ENCODE data around the gene CD38. TPM values are rescaled to one million over a fixed set of nuclear protein-coding genes. Genes with fewer than 3 reads are reported as not detected.
"Not testable (repeated sequence)": the region's sequence is repeated elsewhere in the genome, so short reads cannot be mapped to it uniquely, and the experiment has no call there.

Gene CD38
- total RNA-seq, 1 donor from 2014 or later, result 87.1 TPM

DNA sequence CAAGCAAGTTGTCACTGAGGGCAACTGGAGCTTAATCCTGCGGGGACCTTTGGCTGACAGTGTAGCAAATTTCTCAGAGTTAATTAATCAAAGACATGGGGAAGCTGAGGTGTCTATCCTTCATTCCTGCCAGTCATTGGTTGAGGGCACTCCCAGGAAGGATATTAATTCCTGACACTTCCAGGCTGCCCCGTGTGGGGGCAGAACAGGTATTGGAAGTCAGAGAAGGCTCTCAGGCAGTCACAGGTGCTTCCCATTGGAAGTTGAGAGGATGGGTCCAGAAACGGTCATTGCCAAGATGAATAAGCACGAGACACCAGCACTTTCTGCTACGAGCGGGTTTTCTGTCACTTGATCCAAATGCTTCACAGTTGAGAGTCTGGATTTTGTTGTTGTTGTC lies 29.1 kb upstream of the CD38 start:
- Mint-ChIP-seq H3K9me3 (peaks cover 28% of the 10 kb centered on the region), H3K36me3 (ENCODE audit: low read depth) (peaks cover 34% of the 10 kb centered on the region), H3K27me3 (ENCODE audit: low read depth) (no peaks in the 10 kb centered on the region), H3K4me1 (ENCODE audit: low read depth) (peaks cover 31% of the 10 kb centered on the region), H3K4me3 (ENCODE audit: low read depth) (no peak overlapping the region), H3K27ac (no peak overlapping the region)
- intact Hi-C loops (cut with micrococcal nuclease), result no loop called here
- no peak for DNase-seq (ENCODE audit: low spot score)

DNA sequence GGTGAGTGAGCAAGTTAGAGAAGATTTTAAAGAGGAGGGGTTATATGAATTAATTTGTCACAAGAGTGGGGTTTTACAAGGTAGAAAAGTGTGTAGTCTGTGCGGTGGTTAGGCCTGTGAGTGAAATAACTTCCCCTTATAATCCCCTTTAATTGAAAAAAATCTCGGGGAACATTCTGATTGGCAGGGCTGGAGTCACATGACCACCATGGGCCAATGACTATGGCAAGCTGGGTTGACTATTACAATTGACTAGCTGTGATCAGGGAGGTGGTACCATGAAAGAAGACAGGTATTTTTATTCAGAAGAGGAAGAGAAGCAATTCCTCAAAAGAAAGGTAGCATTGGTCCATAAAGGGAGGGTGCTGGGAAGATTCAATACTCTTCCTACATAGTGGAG lies 27.0 kb upstream of the CD38 start:
- H3K27ac Mint-ChIP-seq, result no peak overlapping the region

DNA sequence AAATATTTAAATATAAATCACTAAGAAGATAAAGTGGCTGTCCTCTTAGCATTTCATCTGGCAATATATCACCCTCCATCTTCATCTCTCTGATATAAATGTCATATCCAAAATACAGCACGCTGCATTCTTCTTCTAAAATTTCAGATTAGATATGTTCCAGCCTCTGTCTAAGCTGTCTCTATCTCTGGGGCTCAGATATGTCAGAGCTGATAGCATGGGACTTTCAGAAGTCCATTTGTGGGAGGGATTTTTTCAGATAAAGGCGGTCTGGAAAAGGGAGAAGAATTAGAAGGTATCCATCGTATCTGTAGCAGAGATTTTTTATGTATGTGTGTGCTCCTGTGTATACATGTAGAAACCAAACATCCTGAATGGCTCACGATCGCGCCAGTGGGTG lies 25.0 kb upstream of the CD38 start:
- intact Hi-C loops (cut with micrococcal nuclease), result loop anchor here (10.0 kb wide), 1 partner anchor 472 kb away; the partner anchor contains the start of gene TAPT1
- Mint-ChIP-seq H3K27ac (no peak overlapping the region), H3K4me3 (ENCODE audit: low read depth) (no peak overlapping the region), H3K4me1 (ENCODE audit: low read depth) (peaks cover 46% of the 10 kb centered on the region), H3K27me3 (ENCODE audit: low read depth) (no peaks in the 10 kb centered on the region), H3K9me3 (peaks cover 8% of the 10 kb centered on the region), H3K36me3 (ENCODE audit: low read depth) (peaks cover 6% of the 10 kb centered on the region)
- no peak for DNase-seq (ENCODE audit: low spot score)

More for the DNA sequence above, 27.0 kb upstream of the CD38 start:
- no peak overlapping the region for H3K4me3 Mint-ChIP-seq (ENCODE audit: low read depth)
- no peak for DNase-seq (ENCODE audit: low spot score)
- intact Hi-C loops (cut with micrococcal nuclease), result loop anchor here (10.0 kb wide), 1 partner anchor 474 kb away; the partner anchor contains the start of gene TAPT1
- no peaks in the 10 kb centered on the region for H3K27me3 Mint-ChIP-seq (ENCODE audit: low read depth)
- H3K9me3 Mint-ChIP-seq, result peaks cover 14% of the 10 kb centered on the region
- H3K4me1 Mint-ChIP-seq (ENCODE audit: low read depth), result peaks cover 44% of the 10 kb centered on the region
- peaks cover 20% of the 10 kb centered on the region for H3K36me3 Mint-ChIP-seq (ENCODE audit: low read depth)

DNA sequence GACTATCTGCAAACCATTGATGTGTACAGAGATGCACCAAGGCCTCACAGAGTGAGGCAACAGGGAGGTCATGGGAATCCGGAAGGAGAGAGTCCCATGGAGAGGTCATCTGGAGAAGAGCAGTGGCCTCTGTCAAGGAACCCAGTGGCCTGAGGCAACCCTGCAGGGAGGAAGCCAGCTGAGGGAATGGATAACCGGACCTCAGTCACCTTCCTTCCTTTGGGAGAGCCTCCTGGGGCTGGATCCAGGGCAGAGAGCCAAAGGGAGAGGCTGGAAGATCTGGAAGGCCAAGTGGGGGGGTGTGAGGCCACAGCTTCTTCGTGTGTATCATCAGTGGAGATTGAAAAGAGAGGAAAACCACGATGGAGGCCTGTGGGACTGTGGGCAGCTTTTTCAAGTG lies 24.3 kb upstream of the CD38 start:
- intact Hi-C loops (cut with micrococcal nuclease), result loop anchor here (2.0 to 10.0 kb wide), 2 partner anchors 41 to 471 kb away; partner anchors contain the start of gene TAPT1
- no peaks in the 10 kb centered on the region for H3K27me3 Mint-ChIP-seq (ENCODE audit: low read depth)
- peaks cover 42% of the 10 kb centered on the region for H3K4me1 Mint-ChIP-seq (ENCODE audit: low read depth)
- peak overlapping the region; percentile 96 for H3K27ac Mint-ChIP-seq
- peaks cover 11% of the 10 kb centered on the region for H3K9me3 Mint-ChIP-seq
- peaks cover 6% of the 10 kb centered on the region for H3K36me3 Mint-ChIP-seq (ENCODE audit: low read depth)
- peak overlapping the region; percentile 57 for H3K4me3 Mint-ChIP-seq (ENCODE audit: low read depth)
- no peak for DNase-seq (ENCODE audit: low spot score)

DNA sequence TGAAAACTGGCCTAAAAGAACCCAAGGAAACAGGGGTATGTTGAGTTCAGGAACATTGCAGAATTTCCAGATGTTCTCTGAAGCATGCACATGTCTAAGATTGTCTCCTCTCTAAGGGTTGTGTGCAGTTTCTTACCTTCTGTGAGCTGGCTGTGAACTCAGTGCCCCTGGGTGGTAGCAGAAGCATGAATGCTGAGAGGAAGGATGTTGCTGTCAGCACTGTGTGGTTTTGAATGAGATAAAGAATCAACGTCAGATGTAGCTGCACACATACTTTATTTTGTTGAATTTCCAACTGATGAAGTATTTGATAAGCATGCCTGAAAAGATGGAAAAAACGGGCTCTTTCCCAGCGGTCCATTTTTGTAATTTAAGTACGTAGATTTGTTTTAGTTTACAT lies 23.8 kb upstream of the CD38 start:
- Mint-ChIP-seq H3K27me3 (ENCODE audit: low read depth) (no peaks in the 10 kb centered on the region), H3K36me3 (ENCODE audit: low read depth) (peaks cover 6% of the 10 kb centered on the region), H3K9me3 (peaks cover 11% of the 10 kb centered on the region), H3K4me1 (ENCODE audit: low read depth) (peaks cover 42% of the 10 kb centered on the region), H3K27ac (peak overlapping the region; percentile 96), H3K4me3 (ENCODE audit: low read depth) (peak overlapping the region; percentile 57)
- DNase-seq (ENCODE audit: low spot score), result peak; percentile 60
- intact Hi-C loops (cut with micrococcal nuclease), result loop anchor here (2.0 to 10.0 kb wide), 2 partner anchors 40 to 470 kb away; partner anchors contain the start of gene TAPT1

DNA sequence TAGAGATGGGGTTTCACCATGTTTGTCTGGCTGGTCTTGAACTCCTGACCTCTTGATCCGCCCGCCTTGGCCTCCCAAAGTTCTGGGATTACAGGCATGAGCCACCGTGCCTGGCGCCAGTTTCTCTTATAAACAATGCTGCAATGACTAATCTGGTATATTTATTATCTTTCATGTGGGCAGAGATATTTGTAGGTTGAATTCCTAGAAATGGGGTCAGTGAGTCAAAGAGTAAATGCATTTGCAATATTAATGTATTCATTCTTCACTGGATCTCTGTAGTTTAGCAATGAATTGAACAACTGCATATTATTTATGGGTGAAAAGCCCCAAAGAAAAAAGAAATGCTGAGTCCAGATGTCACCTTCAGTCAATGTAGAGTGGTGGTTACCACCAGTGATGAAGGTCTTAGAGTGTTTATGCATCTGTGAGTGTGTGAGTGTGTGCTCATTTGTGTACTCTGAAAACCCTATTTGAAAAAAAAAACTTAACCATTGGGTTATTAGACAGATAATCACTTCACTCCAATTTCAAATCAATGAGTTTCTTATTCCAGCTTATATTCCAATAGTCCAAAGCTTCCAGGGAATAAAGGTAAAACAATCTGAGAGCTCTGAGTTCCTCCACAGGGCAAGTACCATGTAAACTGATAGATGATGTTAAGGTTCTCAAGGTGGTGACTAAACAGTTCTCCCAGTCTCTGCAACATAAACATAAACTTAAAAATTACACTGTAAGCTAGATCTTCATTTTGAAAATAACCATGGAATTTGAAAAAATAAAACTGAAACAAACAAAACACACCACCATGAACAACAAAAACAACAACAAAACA lies 22.6 kb upstream of the CD38 start:
- Mint-ChIP-seq H3K36me3 (ENCODE audit: low read depth) (peaks cover 9% of the 10 kb centered on the region), H3K27me3 (ENCODE audit: low read depth) (no peaks in the 10 kb centered on the region), H3K4me1 (ENCODE audit: low read depth) (peaks cover 50% of the 10 kb centered on the region), H3K9me3 (peaks cover 14% of the 10 kb centered on the region), H3K4me3 (ENCODE audit: low read depth) (peak overlapping the region; percentile 80), H3K27ac (peak overlapping the region; percentile 96)
- intact Hi-C loops (cut with micrococcal nuclease), result loop anchor here (1.0 to 10.0 kb wide), 11 partner anchors 11 to 753 kb away; partner anchors contain the start of genes CPEB2, FAM200B, FBXL5 and TAPT1
- peak; percentile 43 for DNase-seq (ENCODE audit: low spot score)

DNA sequence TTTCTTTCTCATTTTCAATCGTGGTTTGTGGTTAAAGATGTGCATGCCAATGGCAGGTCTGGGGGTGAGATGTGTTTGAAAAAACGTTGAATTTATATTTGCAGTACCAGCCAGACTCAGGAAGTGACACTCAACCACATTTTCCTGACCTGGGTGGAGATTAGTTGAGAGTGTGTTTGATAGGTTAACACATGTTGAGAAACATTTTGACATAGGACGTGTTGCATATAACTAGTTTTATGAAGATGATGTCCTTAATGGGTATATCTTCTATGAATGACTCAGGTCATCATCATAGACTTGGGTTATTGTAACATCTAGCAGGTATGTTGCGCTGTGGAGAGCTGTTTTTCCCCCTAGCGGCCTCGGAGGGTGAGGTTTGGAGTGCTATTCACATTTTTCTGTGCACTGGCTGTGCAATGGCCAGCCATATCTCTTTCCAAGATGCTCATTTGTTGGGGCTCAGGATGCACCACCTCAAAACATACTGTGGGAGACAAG lies 21.7 kb upstream of the CD38 start:
- H3K27me3 Mint-ChIP-seq (ENCODE audit: low read depth), result no peaks in the 10 kb centered on the region
- H3K4me3 Mint-ChIP-seq (ENCODE audit: low read depth), result peak overlapping the region; percentile 80
- H3K4me1 Mint-ChIP-seq (ENCODE audit: low read depth), result peaks cover 54% of the 10 kb centered on the region
- H3K27ac Mint-ChIP-seq, result peak overlapping the region; percentile 96
- peaks cover 7% of the 10 kb centered on the region for H3K9me3 Mint-ChIP-seq
- peaks cover 3% of the 10 kb centered on the region for H3K36me3 Mint-ChIP-seq (ENCODE audit: low read depth)
- intact Hi-C loops (cut with micrococcal nuclease), result loop anchor here (1.0 to 10.0 kb wide), 9 partner anchors 10 to 754 kb away; partner anchors contain the start of genes CPEB2, FAM200B, FBXL5 and TAPT1
- DNase-seq (ENCODE audit: low spot score), result peak; percentile 76

DNA sequence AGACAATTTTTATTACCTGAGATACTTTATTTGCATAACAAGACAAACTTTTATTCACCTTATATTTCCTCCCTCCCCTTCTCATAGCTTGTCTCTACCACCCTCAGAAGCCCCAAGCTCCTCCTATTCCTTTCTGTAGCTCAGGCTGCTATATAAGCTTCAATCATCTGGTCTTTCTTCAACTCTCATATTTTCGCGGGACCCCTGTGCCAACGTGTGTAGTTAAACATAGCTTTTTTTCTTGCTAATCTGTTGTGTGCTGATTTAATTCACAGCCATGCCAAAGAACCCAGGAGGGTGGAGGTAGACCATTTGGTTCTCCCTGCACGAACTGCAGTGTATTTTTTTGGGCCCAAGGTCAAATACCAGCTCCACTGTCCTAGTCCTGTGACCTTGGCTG lies 21.1 kb upstream of the CD38 start:
- peak overlapping the region; percentile 80 for H3K4me3 Mint-ChIP-seq (ENCODE audit: low read depth)
- no peak for DNase-seq (ENCODE audit: low spot score)

DNA sequence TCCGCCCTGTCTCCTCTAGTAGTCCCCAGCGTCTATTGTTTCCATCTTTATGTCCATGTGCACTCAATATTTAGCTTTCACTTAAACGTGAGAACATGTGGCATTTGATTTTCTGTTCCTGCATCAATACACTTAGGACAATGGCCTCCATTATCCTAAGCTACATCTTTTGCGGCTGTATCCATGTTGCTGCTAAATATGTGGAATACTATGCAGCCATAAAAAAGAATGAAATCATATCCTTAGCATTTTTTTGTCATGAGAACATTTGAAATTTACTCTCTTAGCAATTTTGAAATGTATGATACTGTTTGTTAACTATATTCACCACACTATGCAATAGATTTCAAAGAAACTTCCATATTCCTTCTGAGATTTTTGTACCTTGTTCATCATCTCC lies 19.8 kb upstream of the CD38 start:
- H3K27me3 Mint-ChIP-seq (ENCODE audit: low read depth), result no peaks in the 10 kb centered on the region
- H3K4me1 Mint-ChIP-seq (ENCODE audit: low read depth), result peaks cover 58% of the 10 kb centered on the region

More for the DNA sequence above, 21.1 kb upstream of the CD38 start:
- Mint-ChIP-seq H3K27ac (peak overlapping the region; percentile 96), H3K27me3 (ENCODE audit: low read depth) (no peaks in the 10 kb centered on the region), H3K4me1 (ENCODE audit: low read depth) (peaks cover 57% of the 10 kb centered on the region), H3K36me3 (ENCODE audit: low read depth) (peaks cover 3% of the 10 kb centered on the region), H3K9me3 (peaks cover 7% of the 10 kb centered on the region)
- intact Hi-C loops (cut with micrococcal nuclease), result loop anchor here (2.0 to 10.0 kb wide), 3 partner anchors 102 to 468 kb away; partner anchors contain the start of genes FBXL5 and TAPT1

DNA sequence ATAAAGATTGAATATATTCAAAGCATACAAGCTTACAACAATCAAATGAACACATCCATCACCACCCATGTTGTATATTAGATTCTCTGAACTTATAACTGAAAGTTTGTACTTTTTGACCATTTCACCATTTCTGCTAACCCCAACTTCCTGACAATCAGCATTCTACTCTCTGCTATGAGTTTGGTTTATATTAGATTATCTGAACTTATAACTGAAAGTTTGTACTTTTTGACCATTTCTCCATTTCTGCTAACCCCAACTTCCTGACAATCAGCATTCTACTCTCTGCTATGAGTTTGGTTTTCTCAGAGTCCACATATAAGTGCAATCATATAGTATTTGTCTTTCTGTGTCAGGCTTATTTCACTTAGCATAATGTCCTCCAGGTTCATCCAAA lies 15.7 kb upstream of the CD38 start:
- H3K27ac Mint-ChIP-seq, result peak overlapping the region; percentile 13
- DNase-seq (ENCODE audit: low spot score); H3K4me3 Mint-ChIP-seq (ENCODE audit: low read depth); intact Hi-C loops (cut with micrococcal nuclease); H3K27me3 Mint-ChIP-seq (ENCODE audit: low read depth): not testable (repeated sequence)
- H3K4me1 Mint-ChIP-seq (ENCODE audit: low read depth), result peaks cover 55% of the 10 kb centered on the region
- peaks cover 14% of the 10 kb centered on the region for H3K36me3 Mint-ChIP-seq (ENCODE audit: low read depth)
- peaks cover 12% of the 10 kb centered on the region for H3K9me3 Mint-ChIP-seq

More for the DNA sequence above, 19.8 kb upstream of the CD38 start:
- intact Hi-C loops (cut with micrococcal nuclease), result loop anchor here (5.0 to 10.0 kb wide), 2 partner anchors 391 to 467 kb away; partner anchors contain the start of gene TAPT1
- peaks cover 7% of the 10 kb centered on the region for H3K9me3 Mint-ChIP-seq
- no peak overlapping the region for H3K27ac Mint-ChIP-seq
- peaks cover 3% of the 10 kb centered on the region for H3K36me3 Mint-ChIP-seq (ENCODE audit: low read depth)
- no peak overlapping the region for H3K4me3 Mint-ChIP-seq (ENCODE audit: low read depth)
- no peak for DNase-seq (ENCODE audit: low spot score)

DNA sequence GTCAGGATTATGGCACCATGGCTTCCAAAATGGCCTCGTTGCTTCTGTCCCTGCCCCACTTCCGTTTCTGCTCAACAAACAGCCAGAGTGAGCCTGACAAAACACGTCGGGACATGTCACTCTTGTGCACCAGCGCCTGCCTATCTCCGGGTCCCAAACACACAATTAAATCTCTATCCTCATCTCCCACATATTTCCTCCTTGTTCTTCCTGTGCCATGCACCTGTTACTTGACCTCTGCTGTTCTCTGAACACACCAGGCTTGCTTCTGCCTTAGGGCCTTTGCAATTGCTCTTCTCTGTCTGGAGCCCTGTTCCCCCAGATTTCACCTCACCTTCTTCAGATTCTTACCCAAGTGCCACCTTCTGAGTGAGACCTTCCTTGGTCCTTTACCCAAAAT lies 12.7 kb upstream of the CD38 start:
- H3K27ac Mint-ChIP-seq, result peak overlapping the region; percentile 83

DNA sequence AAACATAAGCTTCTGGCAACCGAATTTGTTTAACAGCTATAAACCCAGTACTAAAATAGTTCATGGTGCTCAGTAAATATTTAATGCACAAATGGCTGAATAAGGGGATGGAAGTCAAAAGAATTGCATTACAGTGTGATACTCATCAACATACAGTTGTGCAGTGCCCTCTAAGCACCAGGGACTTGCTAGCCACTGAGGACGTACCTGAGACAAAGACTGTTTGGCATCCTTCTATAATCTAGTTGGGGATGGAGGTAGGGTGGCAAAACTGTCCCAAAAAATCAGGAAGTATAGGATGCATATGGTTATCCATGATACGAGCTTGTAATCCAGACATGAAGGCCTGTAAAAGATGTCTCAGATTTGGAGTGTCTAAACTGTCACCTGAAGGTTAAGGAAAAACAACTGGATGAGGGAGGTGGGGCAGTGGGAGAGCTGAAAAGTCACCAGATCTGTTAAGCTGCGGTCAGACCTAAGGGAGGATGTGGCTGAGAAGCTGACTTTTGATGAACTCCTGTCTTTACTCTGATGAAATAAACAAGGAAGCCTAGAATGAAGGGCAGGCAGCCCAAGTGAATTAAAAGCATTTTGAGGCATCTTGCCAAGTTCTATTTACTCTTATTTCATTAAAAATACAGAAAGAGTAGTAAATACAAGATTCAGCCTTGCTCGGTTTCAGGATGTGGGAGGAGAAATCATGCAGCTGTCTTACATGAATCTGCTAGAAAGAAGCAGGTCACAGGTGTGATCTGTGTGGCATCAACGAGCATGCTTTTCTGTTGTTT lies 12.0 kb upstream of the CD38 start:
- intact Hi-C loops (cut with micrococcal nuclease), result loop anchor here (1.0 to 2.0 kb wide), 2 partner anchors 10 to 15 kb away; no protein-coding TSS in a partner anchor
- H3K4me1 Mint-ChIP-seq (ENCODE audit: low read depth), result peaks cover 69% of the 10 kb centered on the region
- no peaks in the 10 kb centered on the region for H3K27me3 Mint-ChIP-seq (ENCODE audit: low read depth)
- H3K9me3 Mint-ChIP-seq, result peaks cover 5% of the 10 kb centered on the region
- DNase-seq (ENCODE audit: low spot score), result peak; percentile 62
- H3K36me3 Mint-ChIP-seq (ENCODE audit: low read depth), result peaks cover 15% of the 10 kb centered on the region
- peak overlapping the region; percentile 13 for H3K4me3 Mint-ChIP-seq (ENCODE audit: low read depth)
- peak overlapping the region; percentile 83 for H3K27ac Mint-ChIP-seq

More for the DNA sequence above, 12.7 kb upstream of the CD38 start:
- H3K4me3 Mint-ChIP-seq (ENCODE audit: low read depth), result peak overlapping the region; percentile 9
- peaks cover 5% of the 10 kb centered on the region for H3K9me3 Mint-ChIP-seq
- H3K4me1 Mint-ChIP-seq (ENCODE audit: low read depth), result peaks cover 63% of the 10 kb centered on the region
- DNase-seq (ENCODE audit: low spot score), result no peak
- intact Hi-C loops (cut with micrococcal nuclease), result no loop called here
- H3K36me3 Mint-ChIP-seq (ENCODE audit: low read depth), result peaks cover 15% of the 10 kb centered on the region
- H3K27me3 Mint-ChIP-seq (ENCODE audit: low read depth), result no peaks in the 10 kb centered on the region

Measured in activated T-helper 2 cell treated with anti-CD3 and anti-CD28 coated beads, Interferon-gamma antibody, Interleukin-2, Interleukin-4, amounts not matched to agents 10 μg/mL and 5 μg/mL and 100 μg/mL, durations not matched to agents 14 hours and 24 hours and 36 hours (primary cell).